Osteoblast (primary cell): Measurements from ENCODE around the gene KCNQ1. TPM values are rescaled to one million over a fixed set of nuclear protein-coding genes. Genes with fewer than 3 reads are reported as not detected.

ENCODE experiments used
- DNase-seq: peaks from one replicate; pipeline ENCODE4 v3.0.0; 2011; ENCODE audit warnings: low spot score, mixed read lengths; ENCODE audit not compliant: insufficient read length; ENCODE audit errors: missing footprints
- H2AFZ ChIP-seq: 2 replicates; pipeline ENCODE4 v1.6.0; 2011; ENCODE audit warnings: mild to moderate bottlenecking, low read length
- H3K27ac ChIP-seq: 2 replicates; pipeline ENCODE4 v1.5.1; 2011; ENCODE audit warnings: mild to moderate bottlenecking, low read depth, low read length, moderate library complexity
- H3K27me3 ChIP-seq: 2 replicates; pipeline ENCODE4 v1.6.0; 2012; ENCODE audit warnings: mild to moderate bottlenecking, control low read depth, inconsistent platforms, low read length, moderate library complexity; ENCODE audit not compliant: insufficient read depth
- H3K36me3 ChIP-seq: 2 replicates; pipeline ENCODE4 v1.5.1; 2011; ENCODE audit warnings: mild to moderate bottlenecking, low read length, control low read depth, moderate library complexity; ENCODE audit not compliant: insufficient read depth
- H3K4me1 ChIP-seq: 2 replicates; pipeline ENCODE4 v1.5.1; 2011; ENCODE audit warnings: mild to moderate bottlenecking, low read length, control low read depth, moderate library complexity; ENCODE audit not compliant: insufficient read depth
- H3K4me2 ChIP-seq: 2 replicates; pipeline ENCODE4 v1.6.0; 2011; ENCODE audit warnings: mild to moderate bottlenecking, low read length; ENCODE audit not compliant: insufficient read depth
- H3K4me3 ChIP-seq: fragments of 200-600 bp; sonication (generic); 3 replicates; pipeline ENCODE4 v1.5.1; 2012; ENCODE audit warnings: mild to moderate bottlenecking, low read length, inconsistent platforms; ENCODE audit not compliant: insufficient read depth
- H3K79me2 ChIP-seq: 2 replicates; pipeline ENCODE4 v1.6.0; 2012; ENCODE audit warnings: mild to moderate bottlenecking, low read length, control low read depth, inconsistent platforms; ENCODE audit not compliant: insufficient read depth
- H3K9me3 ChIP-seq: 2 replicates; pipeline ENCODE4 v1.5.1; 2011; ENCODE audit warnings: low read depth, low read length, control low read depth
- H4K20me1 ChIP-seq: 2 replicates; pipeline ENCODE4 v1.6.0; 2012; ENCODE audit warnings: mild to moderate bottlenecking, low read length, control low read depth; ENCODE audit not compliant: insufficient read depth
- CTCF ChIP-seq: IDR thresholded peaks from 2 replicates; pipeline ENCODE4 v1.5.1; 2011; ENCODE audit warnings: mild to moderate bottlenecking, low read depth, low read length, moderate library complexity; ENCODE audit errors: extremely low read depth
- total RNA-seq: library from RNA; depleted of rRNA; stranded (reverse); fragments of >200 nt; gene quantifications from 2 replicates; pipeline ENCODE4 v1.2.3, GENCODE V29; 2012

KCNQ1 gene
- total RNA-seq, 1 donor: not detected

- H3K4me2 ChIP-seq: no peak overlapping the region
- no peak overlapping the region for H3K4me3 ChIP-seq
- no peaks in the 10 kb centered on the region for H3K36me3 ChIP-seq
- H3K27me3 ChIP-seq: peaks cover 22% of the 10 kb centered on the region
- H3K9me3 ChIP-seq: no peaks in the 10 kb centered on the region
- H3K79me2 ChIP-seq: no peaks in the 10 kb centered on the region
- no peaks in the 10 kb centered on the region for H4K20me1 ChIP-seq
- no peaks in the 10 kb centered on the region for H3K4me1 ChIP-seq
- peak; percentile 98 for DNase-seq
- H2AFZ ChIP-seq: no peak overlapping the region
- no peak overlapping the region for H3K27ac ChIP-seq
- TF ChIP-seq CTCF: no peak
Measured at GRCh38 chr11:2768471-2769408, 323.9 kb downstream of the KCNQ1 start.

- no peak overlapping the region for H3K4me2 ChIP-seq
- H3K36me3 ChIP-seq: no peaks in the 10 kb centered on the region
- H3K9me3 ChIP-seq: no peaks in the 10 kb centered on the region
- DNase-seq: peak; percentile 51
- TF ChIP-seq CTCF: no peak
- no peaks in the 10 kb centered on the region for H3K79me2 ChIP-seq
- no peak overlapping the region for H3K27ac ChIP-seq
- peaks cover 25% of the 10 kb centered on the region for H3K27me3 ChIP-seq
- no peaks in the 10 kb centered on the region for H4K20me1 ChIP-seq
- no peak overlapping the region for H2AFZ ChIP-seq
- no peaks in the 10 kb centered on the region for H3K4me1 ChIP-seq
- H3K4me3 ChIP-seq: no peak overlapping the region
Measured at GRCh38 chr11:2769409-2770095, 324.7 kb downstream of the KCNQ1 start.

GRCh38 chr11:2770096-2770751, 325.4 kb downstream of the KCNQ1 start:
- Histone ChIP-seq H3K4me3 (no peak overlapping the region), H3K9me3 (no peaks in the 10 kb centered on the region), H3K79me2 (no peaks in the 10 kb centered on the region), H3K4me1 (no peaks in the 10 kb centered on the region), H3K4me2 (no peak overlapping the region), H3K27ac (no peak overlapping the region), H3K27me3 (peaks cover 26% of the 10 kb centered on the region), H2AFZ (no peak overlapping the region), H4K20me1 (no peaks in the 10 kb centered on the region), H3K36me3 (no peaks in the 10 kb centered on the region)
- DNase-seq: peak; percentile 66
- TF ChIP-seq CTCF: no peak
